HG02642 (cell line): ENCODE measurements around the gene LRRC46.

Experiments used
- ATAC-seq: cut with Tn5 transposase; IDR thresholded peaks from one replicate; pipeline ENCODE4 v1.9.1; 2021; ENCODE audit warnings: mild to moderate bottlenecking; ENCODE audit not compliant: unreplicated experiment, poor library complexity

Gene LRRC46

DNA sequence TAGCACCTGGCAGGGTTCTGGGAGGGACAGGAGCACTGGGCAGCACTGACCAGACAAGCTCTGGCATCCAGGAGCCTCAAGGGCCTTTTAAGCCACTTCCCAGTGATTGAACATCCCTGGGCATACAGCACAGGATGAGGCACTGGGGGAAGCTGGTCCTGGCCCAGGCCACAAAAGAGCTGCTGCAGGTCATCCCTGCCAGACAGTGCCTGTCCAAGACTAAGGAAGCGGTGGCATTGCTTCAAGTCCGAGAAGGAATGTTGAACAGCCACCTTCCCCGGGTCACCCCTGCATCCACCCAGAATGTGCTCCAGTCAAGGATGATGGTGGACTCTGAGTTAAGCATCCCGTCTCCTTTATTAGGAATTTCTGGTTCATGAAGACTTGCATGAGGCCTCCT lies 8.7 kb upstream of the LRRC46 start:
- ATAC-seq: no peak

DNA sequence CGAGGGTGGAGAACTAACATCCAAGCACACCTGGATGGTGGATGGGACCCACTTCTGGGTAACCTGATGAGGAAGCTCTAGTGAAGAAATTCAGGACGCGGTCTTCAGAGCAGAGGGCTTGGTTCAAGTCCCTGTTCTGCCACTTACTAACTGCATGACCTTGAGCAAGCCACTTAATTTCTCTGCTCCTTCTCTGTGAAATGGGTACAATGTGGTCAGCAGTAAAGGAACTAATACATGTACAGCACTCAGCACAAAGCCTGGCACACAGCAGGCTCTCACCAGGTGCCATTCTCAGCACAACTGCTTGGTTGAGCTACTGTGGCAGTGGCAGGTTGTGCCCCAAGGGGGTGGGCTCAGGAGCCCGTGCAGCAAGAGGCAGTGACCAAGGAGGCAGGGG lies 8.0 kb upstream of the LRRC46 start:
- ATAC-seq: no peak

DNA sequence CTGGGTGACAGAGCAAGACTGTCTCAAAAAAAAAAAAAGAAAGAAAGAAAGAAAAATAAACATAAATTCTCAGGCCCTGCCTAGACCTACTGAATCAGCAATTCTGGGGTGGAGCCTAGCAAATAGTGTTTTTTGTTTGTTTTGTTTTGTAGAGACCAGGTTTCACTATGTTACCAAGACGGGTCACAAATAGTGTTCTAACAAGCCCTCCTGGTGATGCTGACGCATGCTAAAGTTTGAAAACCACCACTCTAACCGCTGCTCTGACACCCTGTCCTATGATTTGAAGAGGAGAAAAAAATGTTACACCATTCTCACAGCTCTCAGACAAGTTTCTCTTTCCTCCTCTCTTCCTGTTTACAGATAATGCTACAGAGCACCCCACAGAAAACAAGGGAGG lies 1.6 kb upstream of the LRRC46 start:
- no peak for ATAC-seq

DNA sequence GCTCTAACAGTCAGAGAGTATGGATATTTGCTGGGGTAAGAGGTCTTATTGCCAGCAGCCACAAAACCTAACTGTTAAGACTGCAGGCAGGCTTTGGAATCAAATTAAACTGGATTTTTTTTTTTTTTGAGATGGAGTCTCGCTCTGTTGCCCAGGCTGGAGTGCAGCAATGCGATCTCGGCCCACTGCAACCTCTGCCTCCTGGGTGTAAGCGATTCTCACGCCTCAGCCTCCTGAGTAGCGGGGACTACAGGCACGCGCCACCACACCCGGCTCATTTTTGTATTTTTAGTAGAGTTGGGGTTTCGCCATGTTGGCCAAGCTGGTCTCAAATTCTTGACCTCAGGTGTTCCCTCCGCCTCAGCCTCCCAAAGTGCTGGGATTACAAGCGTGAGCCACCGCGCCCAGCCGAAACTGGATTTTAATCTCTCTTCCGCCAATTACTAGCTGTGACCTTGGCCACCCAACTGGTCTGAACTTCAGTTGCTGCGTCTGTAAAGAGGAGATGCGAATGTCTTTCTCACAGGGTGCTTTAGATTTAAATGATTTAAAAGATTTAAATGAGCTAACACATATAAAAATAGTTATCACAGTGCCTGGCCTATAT lies 971 bp upstream of the LRRC46 start:
- no peak for ATAC-seq

DNA sequence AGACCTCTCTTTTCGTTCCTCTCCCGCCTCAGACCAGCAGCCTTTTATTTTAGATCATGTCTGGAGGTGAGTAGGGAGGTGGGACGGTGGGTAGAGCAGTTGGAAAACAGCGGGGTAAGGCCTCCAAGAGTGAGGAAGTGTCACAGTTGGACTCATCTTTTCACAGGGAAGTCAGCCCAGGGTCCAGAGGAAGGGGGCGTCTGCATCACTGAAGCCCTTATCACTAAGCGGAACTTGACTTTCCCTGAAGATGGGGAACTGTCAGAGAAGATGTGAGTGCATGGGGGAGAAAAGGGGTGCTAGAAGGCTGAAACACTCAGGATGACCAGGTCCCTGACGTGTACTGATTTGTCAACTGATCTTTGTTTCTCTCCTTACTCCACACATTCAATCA lies 461 bp downstream of the LRRC46 start:
- ATAC-seq: no peak

DNA sequence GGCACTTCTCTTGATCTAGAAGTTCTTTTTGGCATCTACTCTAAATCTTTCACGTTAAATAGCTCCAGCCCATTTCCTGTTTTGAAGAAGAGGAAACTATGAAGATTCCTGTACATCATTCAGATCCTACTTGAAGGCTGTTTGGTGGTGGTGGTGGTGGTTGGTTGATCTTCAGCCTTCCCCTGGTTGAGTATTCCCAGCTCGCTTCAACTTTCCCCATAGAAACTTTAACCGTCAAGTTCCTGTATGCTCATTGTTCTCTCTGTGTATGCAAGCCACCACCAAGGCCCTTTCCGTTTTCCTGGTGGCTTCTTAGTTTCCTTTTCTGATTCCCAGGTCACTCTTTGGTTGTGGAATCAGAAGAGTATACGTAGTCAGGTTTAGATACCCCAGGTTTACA lies 3.3 kb downstream of the LRRC46 start:
- ATAC-seq: no peak

DNA sequence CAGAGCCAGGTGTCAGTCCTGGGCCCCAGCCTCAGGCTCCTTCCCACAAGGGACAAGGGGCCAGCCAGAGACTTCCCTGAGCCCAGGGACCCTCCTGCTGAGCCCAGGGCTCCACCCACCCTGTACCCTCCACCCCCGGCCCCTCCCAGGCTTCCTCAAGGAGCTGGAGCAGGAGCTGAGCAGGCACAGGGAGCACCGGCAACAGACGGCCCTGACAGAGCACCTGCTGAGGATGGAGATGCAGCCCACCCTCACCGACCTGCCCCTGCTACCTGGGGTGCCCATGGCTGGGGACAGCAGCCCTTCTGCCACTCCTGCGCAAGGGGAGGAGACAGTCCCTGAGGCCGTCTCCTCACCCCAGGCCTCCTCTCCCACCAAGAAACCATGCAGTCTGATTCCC lies 5.1 kb downstream of the LRRC46 start:
- no peak for ATAC-seq

DNA sequence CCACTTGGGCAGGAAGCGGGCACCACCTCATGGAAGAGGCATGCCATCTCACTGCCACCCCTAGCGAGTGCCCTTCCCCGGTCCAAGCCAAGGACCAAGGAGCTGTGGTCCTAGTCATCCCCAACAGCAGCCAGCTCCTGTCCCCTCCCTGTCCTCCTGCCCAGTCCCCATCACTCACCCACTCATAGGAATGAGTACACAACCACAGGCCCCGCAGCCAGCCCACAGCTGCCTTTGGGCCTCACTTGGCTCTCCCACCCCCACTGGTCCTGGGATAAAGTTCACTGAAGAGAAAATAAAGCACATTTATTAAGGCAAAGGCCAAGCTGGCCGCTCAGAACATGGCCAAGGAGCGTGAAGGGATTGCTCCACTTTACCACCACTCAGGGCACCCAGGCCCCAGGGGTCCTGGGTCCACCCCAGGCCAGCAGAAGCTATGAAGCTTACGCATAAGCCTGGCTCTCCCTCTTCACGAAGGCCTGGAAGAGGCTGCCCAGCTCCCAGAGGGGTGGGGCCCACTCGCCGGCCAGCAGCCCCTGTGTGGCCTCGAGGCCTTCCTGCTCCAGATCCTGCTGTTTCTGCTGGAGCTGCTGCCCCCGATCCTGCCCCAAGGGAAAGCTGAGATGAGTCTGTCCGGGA lies 6.0 kb downstream of the LRRC46 start:
- no peak for ATAC-seq

DNA sequence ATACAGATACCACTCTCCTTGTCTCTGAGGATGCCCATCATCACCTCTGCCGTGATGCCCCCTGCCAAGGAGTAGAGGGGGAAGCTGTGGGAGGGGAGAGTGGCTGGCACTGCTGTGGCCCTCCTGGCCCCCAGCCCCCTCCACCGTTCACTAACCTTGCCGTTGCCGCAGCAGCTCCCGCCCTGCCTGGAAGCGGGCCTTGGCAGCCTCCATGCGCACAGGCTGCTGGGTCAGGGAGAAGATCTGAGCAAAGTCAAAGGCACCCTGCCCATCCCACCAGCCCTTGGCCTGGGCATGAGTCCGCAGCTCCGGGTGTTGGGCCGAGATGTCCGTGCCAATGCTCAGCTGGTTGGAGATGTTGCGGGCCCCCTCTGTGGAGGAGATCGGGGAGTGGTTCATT lies 7.2 kb downstream of the LRRC46 start:
- no peak for ATAC-seq

DNA sequence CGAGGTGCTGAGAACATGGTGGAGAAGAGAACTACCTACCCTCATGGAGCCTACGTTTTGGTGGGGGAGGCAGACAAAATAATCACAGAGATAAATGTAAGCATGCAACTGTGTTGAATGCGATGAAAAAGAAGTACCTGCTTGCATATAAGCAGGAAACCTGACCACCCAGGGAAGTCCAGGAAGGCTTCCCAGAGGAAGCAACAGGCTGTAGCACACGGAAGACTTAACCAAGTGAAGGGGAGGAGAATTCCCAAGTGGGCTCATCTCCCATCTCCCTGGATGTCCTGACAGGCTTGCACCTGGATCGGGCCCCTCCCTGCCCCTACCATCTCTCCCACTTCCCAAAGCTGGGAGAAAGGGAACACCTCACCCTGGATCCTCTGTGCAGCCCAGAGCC lies 7.6 kb downstream of the LRRC46 start:
- ATAC-seq: no peak

DNA sequence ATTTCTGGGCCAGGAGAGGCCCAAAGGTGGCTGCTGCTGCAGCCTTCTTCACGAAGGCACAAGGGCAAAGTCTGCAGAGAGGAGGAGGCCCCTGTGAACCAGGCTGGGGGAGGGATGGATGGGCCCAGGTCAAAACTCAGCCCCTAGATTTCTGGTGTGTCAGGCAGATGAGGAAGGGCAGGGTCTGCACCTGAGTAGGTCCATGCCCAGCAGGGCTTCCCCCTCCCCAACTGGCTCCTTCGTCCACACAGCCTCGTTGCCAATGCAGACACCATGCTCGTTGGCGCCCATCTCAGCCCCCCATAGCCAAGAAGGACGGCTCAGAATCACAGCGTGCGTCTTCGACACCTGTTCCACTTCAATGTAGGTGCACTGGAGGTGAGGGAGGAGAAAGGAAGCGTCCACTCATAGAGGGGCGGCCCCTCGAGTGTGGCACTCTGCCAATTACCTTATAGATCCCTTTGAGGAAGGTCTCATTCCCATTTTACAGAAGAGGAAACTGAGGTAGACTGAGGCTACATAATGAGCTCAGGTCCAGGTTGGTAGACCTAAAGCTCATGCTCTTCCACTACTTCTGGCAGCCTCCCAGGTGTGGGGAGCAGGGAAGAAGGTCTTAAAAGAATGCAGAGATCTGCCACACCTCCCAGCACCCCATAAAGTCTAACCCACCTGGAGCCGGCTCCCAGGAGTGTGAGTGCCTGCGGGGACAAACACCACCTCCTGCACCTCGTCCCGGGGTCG lies 8.7 kb downstream of the LRRC46 start:
- no peak for ATAC-seq

DNA sequence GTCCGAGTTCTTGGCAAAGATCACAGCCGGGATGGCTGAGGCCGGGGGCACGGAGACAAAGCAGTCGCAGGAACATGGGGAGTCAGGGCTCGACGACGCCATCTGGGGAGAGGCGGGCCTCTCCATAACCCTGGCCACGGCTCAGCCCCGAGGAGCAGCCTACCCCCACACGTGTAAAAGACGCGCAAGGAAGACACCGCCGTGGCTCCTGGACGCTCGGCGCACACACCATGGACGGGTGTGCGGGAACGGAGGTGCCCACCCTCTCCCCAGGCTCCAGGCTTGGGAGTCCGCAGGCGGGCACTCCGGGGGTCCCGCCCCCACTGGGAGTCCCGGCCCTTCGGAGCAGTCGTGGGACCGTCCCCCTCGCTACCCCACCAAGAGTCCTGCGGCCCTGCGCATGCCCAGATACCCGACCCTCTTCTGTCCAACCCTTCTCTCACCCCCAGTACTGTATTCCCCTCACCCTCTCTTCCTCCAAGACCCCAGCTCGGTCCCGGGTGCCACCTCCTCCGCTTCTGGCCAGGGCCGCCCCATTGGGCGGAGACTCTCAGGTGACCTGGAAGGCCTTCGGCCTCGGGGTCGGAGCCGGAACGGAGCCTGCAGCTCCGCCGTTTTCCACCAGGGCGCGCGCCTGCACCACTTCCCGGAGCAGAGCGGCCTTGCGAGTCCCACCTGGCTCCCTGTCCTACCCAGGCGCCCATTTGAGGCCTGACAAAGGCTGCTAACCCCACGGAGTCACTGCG lies 9.4 kb downstream of the LRRC46 start, which contains the start of gene SCRN2:
SCRN2 (minus strand) TSS at position 532 of the 746 bp plus-strand sequence; CDS start at position 102, 430 bp downstream.
- ATAC-seq: peak; percentile 80

DNA sequence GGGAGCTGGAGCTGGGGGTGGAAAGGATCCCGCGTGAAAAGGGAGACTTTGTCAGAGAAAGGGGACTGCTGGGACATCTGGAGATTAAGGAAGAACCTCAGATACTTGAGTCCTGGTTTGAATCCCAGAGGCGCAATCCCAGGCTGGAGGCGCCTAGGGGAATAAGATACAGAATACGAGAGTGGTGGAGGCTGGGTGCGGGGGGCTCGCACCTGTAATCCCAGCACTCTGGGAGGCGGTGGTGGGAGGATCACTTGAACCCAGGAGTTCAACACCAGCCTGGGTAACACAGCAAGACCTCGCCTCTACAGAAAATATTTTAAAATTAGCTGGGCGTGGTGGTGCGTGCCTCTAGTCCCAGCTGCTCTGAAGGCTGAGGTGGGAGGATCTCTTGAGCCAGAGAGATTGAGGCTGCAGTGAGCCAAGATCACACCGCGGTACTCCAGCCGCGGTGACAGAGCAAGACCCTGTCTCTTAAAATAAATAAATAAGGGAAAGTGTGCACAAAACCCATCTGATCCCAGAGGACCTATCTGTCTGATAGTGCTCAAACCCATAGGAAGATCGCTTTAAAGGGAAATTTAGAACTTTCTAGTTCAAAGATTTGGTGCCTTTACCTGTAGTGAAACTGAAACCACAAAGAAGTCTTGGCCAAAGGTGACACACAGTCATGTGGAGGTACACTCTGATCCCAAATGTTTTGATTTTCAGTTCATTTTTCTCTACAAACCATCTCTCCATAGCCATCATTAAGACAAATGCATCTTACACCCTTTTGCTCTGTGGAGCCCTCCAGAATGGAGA lies 10.2 kb downstream of the LRRC46 start:
- ATAC-seq: no peak

DNA sequence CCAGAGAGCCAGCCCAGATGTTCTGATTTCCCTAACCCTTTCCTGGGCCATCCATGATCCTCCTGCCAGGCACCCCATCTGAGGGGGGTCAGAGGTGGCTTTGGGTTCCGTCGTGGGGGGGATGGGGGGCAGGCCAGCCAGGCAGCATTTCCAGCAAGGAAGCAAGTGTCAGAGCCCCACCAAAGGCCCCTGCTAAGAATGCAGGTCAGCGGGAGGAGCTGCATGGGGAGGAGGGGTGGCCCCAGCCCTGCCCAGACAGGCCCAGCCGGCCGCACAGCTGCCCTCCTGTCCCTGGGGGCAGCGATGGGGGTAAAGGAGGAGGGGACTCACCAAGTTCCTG lies 11.9 kb downstream of the LRRC46 start:
- ATAC-seq: no peak

DNA sequence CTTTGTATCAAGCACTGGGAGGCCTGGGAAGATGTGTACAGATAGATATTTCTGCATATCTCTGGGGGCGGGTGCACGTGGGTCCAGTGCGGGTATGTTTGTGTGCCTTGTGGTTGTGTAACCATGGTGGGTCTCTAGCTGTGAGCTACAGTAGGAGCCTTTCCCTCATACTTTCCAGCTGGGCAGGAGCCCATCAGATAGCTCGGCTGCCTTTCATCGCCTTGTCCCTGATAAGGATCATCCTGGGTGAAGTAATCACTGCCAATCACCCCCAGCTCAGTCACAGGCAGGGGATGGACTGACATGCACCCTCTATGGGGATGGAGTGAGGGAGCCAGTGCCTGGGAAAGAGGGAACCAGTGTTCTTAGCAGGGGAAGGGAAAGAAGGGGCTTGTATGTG lies 12.8 kb downstream of the LRRC46 start:
- no peak for ATAC-seq

DNA sequence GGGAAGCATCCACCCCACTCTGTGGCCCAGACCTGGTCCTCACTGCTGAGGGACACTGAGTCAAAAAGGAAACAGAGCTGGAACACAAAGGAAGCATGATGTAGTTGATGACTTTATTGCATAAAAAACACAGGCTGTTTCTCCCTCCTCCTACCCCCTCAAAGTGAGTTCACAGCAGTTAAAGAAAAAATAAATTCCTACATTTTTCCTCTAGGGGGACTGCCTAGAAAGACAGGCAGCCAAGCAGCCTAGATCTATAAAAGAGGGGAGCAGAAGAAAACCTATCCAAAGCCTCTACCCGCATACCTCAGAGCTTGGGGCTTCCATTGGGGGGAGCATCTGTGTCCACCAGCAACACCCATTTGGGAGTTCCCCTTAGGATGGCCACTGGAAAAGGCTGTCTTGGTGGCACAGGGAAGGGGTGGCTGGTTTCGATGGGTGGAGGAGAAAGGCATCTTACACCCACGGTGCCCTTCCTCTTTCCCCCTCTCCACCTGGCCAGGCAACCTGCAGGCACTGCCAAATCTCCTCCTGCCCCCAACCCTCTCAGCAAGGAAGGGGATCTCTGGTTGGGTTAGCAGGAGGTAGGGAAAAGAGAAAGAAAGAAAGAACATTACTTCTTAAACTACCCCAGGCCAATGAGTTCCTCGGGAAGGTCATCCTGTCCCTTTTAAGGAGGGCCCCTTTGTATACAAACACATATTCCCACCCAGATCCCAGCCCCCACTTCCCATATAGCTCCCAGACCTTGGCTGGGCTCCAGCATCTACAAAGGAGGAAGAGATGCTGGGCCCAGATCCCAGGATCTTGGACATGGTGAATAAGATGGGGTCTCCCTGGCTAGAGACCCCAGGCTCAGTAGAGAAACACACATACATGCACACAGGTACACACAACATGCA lies 13.6 kb downstream of the LRRC46 start:
- ATAC-seq: no peak

DNA sequence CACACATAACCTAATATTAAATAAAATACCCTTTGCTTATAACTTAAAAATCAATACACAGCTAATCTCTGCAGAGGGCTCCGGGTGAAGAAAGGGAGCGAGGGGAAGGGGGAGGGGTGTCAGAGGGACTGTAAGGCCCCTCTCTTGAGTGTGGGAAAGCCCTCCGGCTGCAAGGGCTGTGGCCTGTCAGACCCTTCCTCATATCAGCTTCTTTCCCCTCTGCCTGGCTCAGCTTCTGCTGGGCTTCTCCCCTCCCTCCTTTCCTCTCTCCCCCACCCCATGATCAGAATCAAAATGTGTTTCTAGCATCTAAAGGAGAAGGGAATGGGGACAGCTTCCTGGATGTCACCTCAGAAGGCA lies 14.2 kb downstream of the LRRC46 start:
- no peak for ATAC-seq

DNA sequence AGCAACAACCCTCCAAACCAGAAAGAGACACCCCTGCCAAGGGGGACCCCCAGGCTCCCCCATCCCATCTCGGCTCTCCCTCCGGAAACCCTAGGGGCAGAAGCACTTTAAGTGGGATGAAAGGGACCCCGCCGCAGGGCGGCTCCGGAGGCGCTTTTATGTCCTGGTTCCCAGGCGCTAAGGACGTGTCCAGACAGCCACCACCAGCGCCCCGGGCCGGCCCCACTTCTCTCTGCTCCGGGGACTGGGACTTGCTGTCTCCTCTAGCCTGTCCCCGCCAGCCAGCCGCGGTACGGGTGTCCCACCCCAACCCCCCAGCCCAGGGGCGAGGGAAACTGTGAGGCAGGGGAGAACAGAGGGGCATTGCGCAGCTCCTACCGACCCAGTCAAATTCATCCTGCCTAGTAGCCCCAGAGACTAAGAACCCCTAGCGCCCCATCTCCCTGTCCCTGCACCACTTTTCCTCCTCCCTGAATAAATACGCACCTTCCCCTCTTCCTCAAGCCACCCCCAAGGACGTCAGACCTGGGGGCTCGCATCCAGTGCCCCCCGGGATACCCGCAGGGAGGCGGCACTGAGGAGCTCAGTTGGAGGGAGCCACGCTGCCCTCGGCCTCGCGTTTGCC lies 15.4 kb downstream of the LRRC46 start:
- no peak for ATAC-seq
